Natural killer cell (primary cell): ENCODE measurements around the gene TBRG1. TPM values are rescaled to one million over a fixed set of nuclear protein-coding genes. Genes with fewer than 3 reads are reported as not detected.
A peak's percentile ranks its signal among the peaks of the same experiment; 100 is the strongest.

Source experiments
- ATAC-seq, 3 donors: fragments of 150-1000 bp in 2 of 3; fragments of 200-7000 bp in 1 of 3; cut with Tn5 transposase; 1 replicate in 1 of 3; 2 replicates in 2 of 3; pipeline ENCODE4 v1.10.0; 2021; ENCODE audit warnings: mild to moderate bottlenecking in 2 of 3, moderate library complexity in 2 of 3
- DNase-seq, 2 donors: peaks; one replicate each; pipeline versions ENCODE4 v3.0.0 to v3.0.0-alpha.2; 2013 to 2021; ENCODE audit warnings: mixed read lengths in 1 of 2
- H3K27ac ChIP-seq: one replicate; pipeline ENCODE4 v1.5.1; 2013; ENCODE audit warnings: mild to moderate bottlenecking, low read length
- H3K27me3 ChIP-seq: one replicate; pipeline ENCODE4 v1.6.1; 2013; ENCODE audit warnings: low read length; ENCODE audit not compliant: control insufficient read depth, insufficient read depth
- H3K36me3 ChIP-seq: one replicate; pipeline ENCODE4 v1.6.1; 2013; ENCODE audit warnings: low read length; ENCODE audit not compliant: control insufficient read depth, insufficient read depth
- H3K4me1 ChIP-seq: one replicate; pipeline ENCODE4 v1.6.1; 2013; ENCODE audit warnings: low read length; ENCODE audit not compliant: control insufficient read depth, insufficient read depth
- H3K4me3 ChIP-seq: one replicate; pipeline ENCODE4 v1.5.1; 2013; ENCODE audit warnings: low read length
- H3K9me3 ChIP-seq: one replicate; pipeline ENCODE4 v1.6.1; 2013; ENCODE audit warnings: low read length; ENCODE audit not compliant: control insufficient read depth, insufficient read depth
- H3K27ac Mint-ChIP-seq, 2 donors: one replicate each; pipeline ENCODE4 v1.8.0; 2022; ENCODE audit warnings: mild to moderate bottlenecking in 2 of 2, mixed read lengths in 2 of 2, moderate library complexity in 1 of 2
- H3K27me3 Mint-ChIP-seq, 2 donors: one replicate each; pipeline ENCODE4 v1.8.0; 2022; ENCODE audit warnings: low read depth in 2 of 2, mixed read lengths in 2 of 2
- H3K36me3 Mint-ChIP-seq: one replicate; pipeline ENCODE4 v1.8.0; 2022; ENCODE audit warnings: mixed read lengths
- H3K4me1 Mint-ChIP-seq, 2 donors: one replicate each; pipeline ENCODE4 v1.8.0; 2022; ENCODE audit warnings: mixed read lengths in 2 of 2
- H3K4me3 Mint-ChIP-seq: one replicate; pipeline ENCODE4 v1.8.0; 2022; ENCODE audit warnings: mild to moderate bottlenecking, moderate library complexity, mixed read lengths
- H3K9me3 Mint-ChIP-seq, 2 donors: one replicate each; pipeline ENCODE4 v1.8.0; 2022; ENCODE audit warnings: mixed read lengths in 2 of 2
- WGBS: methylation state at CpG from one replicate; pipeline ENCODE4 v1.1.7; 2013; ENCODE audit warnings: missing lambda C conversion rate; ENCODE audit not compliant: insufficient coverage; 5-methylcytosine and 5-hydroxymethylcytosine counted together
- intact Hi-C: fragments of 100-400 bp; cut with micrococcal nuclease; formaldehyde crosslinking; loops from one replicate; pipeline ENCODE4 v1.14.2; 2022
- total RNA-seq, 4 donors: library from RNA; stranded (reverse); fragments of 120-200 nt in 1 of 4; gene quantifications; one replicate each; pipeline versions ENCODE4 v1.2.3 to v1.2.4, GENCODE V29; 2013 to 2022
- TF ChIP-seq, protein P1 (sequence below): fragments of 200-600 bp; IDR thresholded peaks from one replicate; pipeline ENCODE4 v1.8.0; 2022; ENCODE audit warnings: antibody characterized with exemption

Gene TBRG1
- total RNA-seq, 3 donors from 2014 or later (not counting 1 experiment from before 2014, with no cell fraction given), result 62.9 to 68.6 (median 68.3) TPM

DNA sequence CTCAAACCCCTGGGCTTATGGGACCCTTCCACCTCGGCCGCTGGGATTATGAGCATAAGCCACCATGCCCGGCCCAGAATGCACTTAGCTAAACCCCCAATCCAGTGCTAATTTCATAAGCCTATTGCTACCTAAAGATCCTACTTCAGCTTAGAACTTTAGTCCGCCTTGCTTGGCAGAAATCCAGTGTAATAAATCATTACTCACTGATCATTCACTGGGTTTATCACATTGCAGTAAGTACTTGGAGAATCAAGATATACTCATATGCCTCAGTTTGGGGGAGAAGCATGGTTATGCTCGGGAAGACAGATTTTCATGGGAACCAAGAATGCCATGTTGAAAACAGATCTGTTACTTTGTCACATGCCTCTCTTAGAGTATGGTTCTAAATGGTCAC lies 3.8 kb upstream of the TBRG1 start:
- intact Hi-C loops, result no loop called here
- DNase-seq (no peak), ATAC-seq (no peak)
- Mint-ChIP-seq H3K4me1 (peaks cover 9 to 18% of the 10 kb centered on the region in 2 donors), H3K36me3 (no peaks in the 10 kb centered on the region), H3K4me3 (no peak overlapping the region), H3K27ac (no peak overlapping the region), H3K9me3 (no peaks in the 10 kb centered on the region), H3K27me3 (peaks cover 19 to 36% of the 10 kb centered on the region in 2 donors)
- Histone ChIP-seq H3K4me1 (peaks cover 10% of the 10 kb centered on the region), H3K27me3 (no peaks in the 10 kb centered on the region), H3K4me3 (no peak overlapping the region), H3K9me3 (no peaks in the 10 kb centered on the region), H3K27ac (no peak overlapping the region), H3K36me3 (no peaks in the 10 kb centered on the region)
- 83% methylated on average over 5 of the region's 5 CpGs for WGBS
- TF ChIP-seq, protein P1, sequence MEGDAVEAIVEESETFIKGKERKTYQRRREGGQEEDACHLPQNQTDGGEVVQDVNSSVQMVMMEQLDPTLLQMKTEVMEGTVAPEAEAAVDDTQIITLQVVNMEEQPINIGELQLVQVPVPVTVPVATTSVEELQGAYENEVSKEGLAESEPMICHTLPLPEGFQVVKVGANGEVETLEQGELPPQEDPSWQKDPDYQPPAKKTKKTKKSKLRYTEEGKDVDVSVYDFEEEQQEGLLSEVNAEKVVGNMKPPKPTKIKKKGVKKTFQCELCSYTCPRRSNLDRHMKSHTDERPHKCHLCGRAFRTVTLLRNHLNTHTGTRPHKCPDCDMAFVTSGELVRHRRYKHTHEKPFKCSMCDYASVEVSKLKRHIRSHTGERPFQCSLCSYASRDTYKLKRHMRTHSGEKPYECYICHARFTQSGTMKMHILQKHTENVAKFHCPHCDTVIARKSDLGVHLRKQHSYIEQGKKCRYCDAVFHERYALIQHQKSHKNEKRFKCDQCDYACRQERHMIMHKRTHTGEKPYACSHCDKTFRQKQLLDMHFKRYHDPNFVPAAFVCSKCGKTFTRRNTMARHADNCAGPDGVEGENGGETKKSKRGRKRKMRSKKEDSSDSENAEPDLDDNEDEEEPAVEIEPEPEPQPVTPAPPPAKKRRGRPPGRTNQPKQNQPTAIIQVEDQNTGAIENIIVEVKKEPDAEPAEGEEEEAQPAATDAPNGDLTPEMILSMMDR, result no peak

- peaks cover 10% of the 10 kb centered on the region for H3K4me1 ChIP-seq
- DNase-seq (no peak), ATAC-seq (no peak)
- H3K9me3 ChIP-seq, result no peaks in the 10 kb centered on the region
- Mint-ChIP-seq H3K9me3 (no peaks in the 10 kb centered on the region), H3K36me3 (no peaks in the 10 kb centered on the region), H3K4me1 (peaks cover 33 to 53% of the 10 kb centered on the region in 2 donors), H3K27me3 (peaks cover 11 to 12% of the 10 kb centered on the region in 2 donors), H3K27ac (peak overlapping the region; percentile 96 to 98), H3K4me3 (peak overlapping the region; percentile 94)
- 100% methylated on average over 1 of the region's 4 CpGs for WGBS
- H3K4me3 ChIP-seq, result peak overlapping the region; percentile 84
- peaks cover 31% of the 10 kb centered on the region for H3K36me3 ChIP-seq
- no peaks in the 10 kb centered on the region for H3K27me3 ChIP-seq
- TF ChIP-seq, protein P1, result no peak
- intact Hi-C loops, result no loop called here
- no peak overlapping the region for H3K27ac ChIP-seq
These were observed 1.3 kb downstream of the TBRG1 start for GRCh38 chr11:124623861-124624525.

DNA sequence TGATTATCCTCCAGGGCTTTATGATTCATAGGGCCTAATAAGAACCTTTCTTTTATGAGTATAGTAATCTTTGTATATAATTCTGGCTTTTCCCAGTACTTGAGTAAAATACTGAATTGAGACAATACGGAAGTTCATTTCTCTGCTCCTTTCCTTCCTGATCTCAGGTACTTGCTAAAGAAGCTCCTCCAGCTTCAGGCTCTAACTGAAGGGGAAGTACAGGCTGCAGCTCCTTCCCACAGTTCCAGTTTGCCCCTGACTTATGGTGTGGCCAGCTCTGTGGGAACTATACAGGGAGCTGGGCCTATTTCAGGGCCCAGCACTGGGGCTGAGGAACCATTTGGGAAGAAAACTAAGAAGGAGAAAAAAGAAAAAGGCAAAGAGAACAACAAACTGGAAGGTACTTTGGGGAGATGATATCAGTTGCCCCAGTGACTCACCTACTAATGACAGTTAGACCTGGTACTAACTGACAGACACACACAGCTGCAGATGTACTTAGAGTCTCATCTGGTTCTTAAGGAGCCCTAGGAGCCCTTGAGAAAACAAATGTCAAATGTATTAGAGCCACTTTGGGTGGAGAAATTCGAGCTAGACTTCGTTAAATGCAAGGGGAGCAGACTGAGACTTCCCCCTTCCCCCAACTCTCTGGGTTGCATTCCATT lies 3.0 kb downstream of the TBRG1 start:
- Mint-ChIP-seq H3K4me3 (peak overlapping the region; percentile 17), H3K27ac (peak overlapping the region; percentile 26 to 80), H3K36me3 (peaks cover 7% of the 10 kb centered on the region), H3K27me3 (peaks cover 0 to 4% of the 10 kb centered on the region in 2 donors), H3K9me3 (no peaks in the 10 kb centered on the region), H3K4me1 (peaks cover 33 to 55% of the 10 kb centered on the region in 2 donors)
- H3K4me3 ChIP-seq, result no peak overlapping the region
- 93% methylated on average over 3 of the region's 3 CpGs for WGBS
- intact Hi-C loops, result no loop called here
- no peaks in the 10 kb centered on the region for H3K27me3 ChIP-seq
- peaks cover 42% of the 10 kb centered on the region for H3K36me3 ChIP-seq
- TF ChIP-seq, protein P1, result no peak
- no peak for ATAC-seq
- no peak for DNase-seq
- H3K27ac ChIP-seq, result no peak overlapping the region
- no peaks in the 10 kb centered on the region for H3K9me3 ChIP-seq
- H3K4me1 ChIP-seq, result peaks cover 10% of the 10 kb centered on the region
